Choroid plexus epithelial cell (primary cell): ENCODE data around the gene TGFB2.
A peak's percentile ranks its signal among the peaks of the same experiment; 100 is the strongest.

Experiments
- DNase-seq: peaks from one replicate; pipeline ENCODE4 v3.0.0-alpha.2; 2010; ENCODE audit warnings: low read depth
- H3K4me3 ChIP-seq: 2 replicates; pipeline ENCODE4 v1.5.1; 2011; ENCODE audit warnings: low read depth, mild to moderate bottlenecking, control low read depth, low read length, moderate library complexity
- CTCF ChIP-seq: conservative IDR thresholded peaks from 2 replicates; pipeline ENCODE4 v1.5.1; 2011; ENCODE audit warnings: low read depth, mild to moderate bottlenecking, control low read depth, inconsistent platforms, low read length, moderate library complexity

The TGFB2 gene

DNA sequence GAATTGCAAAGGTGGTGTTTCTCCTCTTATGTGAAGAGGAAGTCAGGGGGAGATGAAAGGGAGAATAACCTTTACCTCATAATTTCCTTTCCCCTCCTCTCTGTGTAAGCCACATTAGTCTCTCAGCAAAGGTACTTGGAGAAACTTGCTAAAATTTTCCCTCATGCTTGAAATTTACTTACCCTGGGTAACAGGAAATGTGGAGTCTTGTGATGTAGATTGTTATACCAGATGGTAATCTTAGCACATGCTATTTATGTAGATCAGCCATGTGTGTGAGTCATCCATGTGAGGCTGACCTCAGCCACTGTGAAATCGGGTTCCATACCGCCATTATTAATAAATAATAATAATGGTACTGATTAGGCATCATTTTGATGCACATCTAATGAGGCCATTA, 128.4 kb downstream of the TGFB2 start:
- no peak overlapping the region for H3K4me3 ChIP-seq
- no peak for TF ChIP-seq CTCF
- peak; percentile 90 for DNase-seq

DNA sequence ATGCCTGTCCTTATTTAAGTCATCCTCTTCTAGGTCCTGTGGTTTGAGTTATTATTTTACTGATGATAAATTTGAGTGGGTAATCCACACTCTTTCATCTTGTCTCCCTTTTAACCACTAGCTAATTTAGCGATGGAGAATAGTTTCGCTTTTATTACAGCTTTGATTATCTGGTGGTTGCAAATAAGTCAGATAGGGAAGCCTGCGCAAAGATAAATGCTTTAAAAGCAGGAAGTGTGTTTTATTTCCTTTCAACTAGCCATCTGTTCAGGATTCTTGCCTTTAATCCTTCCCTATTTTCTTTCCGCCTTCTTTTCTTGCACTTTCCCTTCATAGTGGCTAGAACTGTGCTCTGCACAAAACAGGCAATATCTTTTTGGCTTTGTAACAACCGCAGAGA, 129.0 kb downstream of the TGFB2 start:
- no peak overlapping the region for H3K4me3 ChIP-seq
- TF ChIP-seq CTCF = no peak
- no peak for DNase-seq

DNA sequence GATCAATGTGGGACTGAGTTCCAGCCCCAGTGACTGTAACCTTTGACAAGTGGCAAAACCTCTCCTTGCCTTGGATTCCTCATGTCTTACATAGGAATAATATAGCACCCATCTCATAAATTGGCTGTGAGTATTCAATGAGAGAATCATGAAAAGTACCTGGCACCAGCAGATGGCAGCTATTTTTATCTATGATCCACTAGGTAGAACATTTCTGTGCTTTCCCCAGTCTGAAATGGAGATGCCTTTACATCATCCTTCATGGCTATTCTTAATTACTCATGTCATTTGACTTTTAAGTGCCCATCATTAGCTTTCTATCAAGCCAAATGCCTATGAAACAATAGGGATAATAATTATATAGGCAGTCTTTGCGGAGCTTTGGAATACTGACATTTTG, 130.1 kb downstream of the TGFB2 start:
- peak; percentile 73 for DNase-seq
- H3K4me3 ChIP-seq = no peak overlapping the region
- no peak for TF ChIP-seq CTCF

- no peak for TF ChIP-seq CTCF
- DNase-seq = no peak
- H3K4me3 ChIP-seq = no peak overlapping the region
Measured at GRCh38 chr1:218475699-218476098, 130.6 kb downstream of the TGFB2 start.

- DNase-seq = peak; percentile 96
- no peak overlapping the region for H3K4me3 ChIP-seq
- no peak for TF ChIP-seq CTCF
Measured at GRCh38 chr1:218476385-218476784, 131.2 kb downstream of the TGFB2 start.

DNA sequence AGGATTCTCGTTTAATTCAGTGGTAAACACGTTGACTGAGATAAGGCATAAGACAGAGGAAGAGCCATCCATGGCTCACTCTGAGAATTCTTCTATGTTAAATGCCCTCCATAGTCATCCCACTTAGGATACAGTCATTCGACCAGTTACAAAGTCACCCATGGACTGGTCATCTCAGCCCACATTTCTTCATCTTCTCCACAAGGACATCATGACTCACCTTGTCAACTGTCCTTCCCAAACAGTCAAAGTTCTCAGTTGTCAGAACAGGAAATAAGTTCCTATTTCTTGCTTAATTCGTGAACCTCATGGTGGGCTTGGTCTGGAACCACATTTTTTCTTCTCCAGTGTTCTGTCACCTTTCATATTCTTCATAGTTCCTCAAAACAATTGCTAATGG, 133.2 kb downstream of the TGFB2 start:
- no peak for DNase-seq
- no peak for TF ChIP-seq CTCF
- H3K4me3 ChIP-seq = no peak overlapping the region

- TF ChIP-seq CTCF = no peak
- DNase-seq = peak; percentile 84
- H3K4me3 ChIP-seq = no peak overlapping the region
Measured at GRCh38 chr1:218479436-218480115, 134.4 kb downstream of the TGFB2 start.
